GM10266 (cell line): ENCODE results near the gene GPC4.

Experiments used
- DNase-seq: peaks from one replicate; pipeline ENCODE4 v3.0.0; 2012; ENCODE audit errors: extremely low spot score
- CTCF ChIP-seq: IDR thresholded peaks from 2 replicates; pipeline ENCODE4 v1.5.1; 2012; ENCODE audit warnings: mild to moderate bottlenecking, low read depth; ENCODE audit not compliant: control insufficient read depth, insufficient read depth; ENCODE audit errors: missing control alignments

The GPC4 gene

DNA sequence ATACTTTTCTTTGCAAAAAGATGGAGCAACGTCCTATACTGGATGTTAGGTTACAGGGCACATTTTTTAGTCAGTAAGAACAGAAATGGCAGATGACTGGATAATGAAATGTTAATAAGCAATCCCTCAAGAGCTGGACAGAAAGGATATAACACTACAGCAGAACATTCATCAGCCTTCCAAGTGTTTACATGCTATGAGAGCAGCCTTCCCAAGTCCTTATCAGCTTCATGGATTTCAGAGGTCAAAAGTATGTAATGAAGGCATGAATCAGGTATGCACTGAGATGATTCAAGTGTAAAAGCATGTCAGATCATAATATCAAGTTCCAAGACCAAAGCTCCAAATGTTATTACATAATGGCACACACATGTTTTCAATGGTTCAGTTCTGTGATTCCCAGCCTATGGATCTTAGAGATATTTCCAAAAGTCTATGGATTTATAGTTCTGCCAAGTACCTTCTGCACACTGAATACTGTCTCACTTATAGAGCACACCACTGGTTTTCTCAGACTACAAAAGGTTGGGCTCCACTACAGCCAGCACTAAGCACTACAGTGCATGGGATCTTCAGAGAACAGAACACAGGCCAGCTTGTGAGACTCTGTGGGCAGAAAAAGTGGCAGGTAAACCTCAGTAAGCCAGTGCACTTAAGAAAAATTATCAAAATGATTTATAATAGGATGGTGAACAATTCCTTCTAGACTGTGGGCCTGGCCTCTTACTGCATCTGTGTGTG, 49.2 kb downstream of the GPC4 start:
- no peak for DNase-seq
- no peak for TF ChIP-seq CTCF

- no peak for TF ChIP-seq CTCF
- no peak for DNase-seq
Observed at GRCh38 chrX:133364865-133365264, 50.4 kb downstream of the GPC4 start.

DNA sequence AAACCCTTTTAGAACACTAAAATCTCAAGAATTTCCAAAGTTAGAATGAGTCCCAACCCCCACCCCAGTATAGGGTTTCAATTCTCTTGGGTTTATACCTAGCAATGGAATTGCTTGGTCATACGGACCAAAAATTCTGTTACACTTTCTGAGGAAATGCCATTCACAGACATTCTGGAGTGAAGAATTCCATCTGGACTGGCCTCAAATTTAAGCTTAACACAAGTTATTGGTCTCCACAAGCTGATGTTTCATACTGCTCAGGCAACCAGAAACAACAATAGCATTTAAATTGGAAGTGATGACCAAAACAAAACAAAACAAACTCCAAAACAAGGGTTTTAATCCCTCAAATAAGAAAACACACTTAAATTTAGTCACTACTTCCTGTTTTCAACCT, 51.1 kb downstream of the GPC4 start:
- DNase-seq: no peak
- TF ChIP-seq CTCF: no peak

- DNase-seq: no peak
- no peak for TF ChIP-seq CTCF
Observed at GRCh38 chrX:133362538-133362937, 52.8 kb downstream of the GPC4 start.

- no peak for DNase-seq
- TF ChIP-seq CTCF: no peak
Observed at GRCh38 chrX:133359466-133359865, 55.8 kb downstream of the GPC4 start.

DNA sequence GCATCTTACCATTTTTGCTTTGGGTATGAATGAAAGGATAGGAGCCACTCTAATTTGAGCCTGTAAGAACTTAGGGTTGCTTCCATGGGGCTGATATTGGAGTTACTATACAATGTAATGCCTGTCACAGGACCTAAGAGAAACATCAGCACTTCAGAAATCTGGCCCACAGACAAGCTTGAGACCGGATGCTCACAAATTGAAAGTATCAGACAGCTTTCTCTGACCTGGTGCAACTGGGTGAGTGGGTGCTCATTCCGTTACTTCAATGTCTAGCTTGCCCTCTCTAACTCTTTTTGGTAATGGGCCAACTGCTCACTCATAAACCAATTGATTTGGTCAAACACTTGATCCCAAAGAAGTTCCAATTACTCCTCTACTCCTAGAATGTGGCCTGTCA, 62.1 kb downstream of the GPC4 start:
- DNase-seq: no peak
- no peak for TF ChIP-seq CTCF

DNA sequence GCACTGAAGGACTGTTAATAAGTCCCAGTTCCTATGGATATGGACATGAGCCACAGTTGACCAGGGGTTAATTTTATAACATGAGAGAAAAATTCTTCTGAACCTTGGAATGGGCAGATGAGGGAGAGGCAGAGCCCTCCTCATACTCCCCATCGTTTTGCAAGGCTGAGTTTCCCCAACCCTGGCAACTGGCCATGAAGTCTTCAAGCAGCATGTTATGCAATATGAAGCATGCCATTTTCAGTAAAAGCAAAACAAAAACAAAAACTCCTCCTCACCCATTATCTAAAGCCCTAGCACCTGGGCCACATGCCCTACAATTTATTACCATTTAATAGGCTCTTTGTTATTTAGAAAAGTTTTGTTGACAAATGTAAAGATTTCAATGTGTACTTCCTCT, 64.5 kb downstream of the GPC4 start:
- no peak for DNase-seq

More for the DNA sequence above, 64.5 kb downstream of the GPC4 start:
- no peak for TF ChIP-seq CTCF
